ENCODE results near the gene CDC42BPB.

Gene CDC42BPB

GRCh38 chr14:102918438-102918837, 138.9 kb downstream of the CDC42BPB start:
- H3K27ac ChIP-seq (ENCODE audit: low read depth, low read length) = no peak overlapping the region
- no peaks in the 10 kb centered on the region; the same call in 1 of the 2 replicates for H3F3A ChIP-seq (ENCODE audit: control insufficient read depth, insufficient read depth)
- H3K9me2 ChIP-seq (replicated peaks; ENCODE audit: control insufficient read depth, low read length) = no peaks in the 10 kb centered on the region
- H3K79me2 ChIP-seq (ENCODE audit: control insufficient read depth, low read length) = no peaks in the 10 kb centered on the region
- H3K9me3 ChIP-seq (ENCODE audit: control insufficient read depth, insufficient read depth, low read length) = peaks cover 2% of the 10 kb centered on the region; the same call in 1 of the 2 replicates
- H3K36me3 ChIP-seq (ENCODE audit: control insufficient read depth, low read length) = no peaks in the 10 kb centered on the region
- peaks cover 54% of the 10 kb centered on the region for H3K4me1 ChIP-seq (ENCODE audit: control insufficient read depth, low read length)
- peaks cover 14% of the 10 kb centered on the region for H3K27me3 ChIP-seq (ENCODE audit: control insufficient read depth, low read length)
- H3K4me2 ChIP-seq (ENCODE audit: low read length) = no peak overlapping the region
- no peaks in the 10 kb centered on the region for H4K20me1 ChIP-seq (ENCODE audit: control insufficient read depth, insufficient read depth, low read depth, low read length)
- no peak overlapping the region for H3K4me3 ChIP-seq (ENCODE audit: low read length)
- TF ChIP-seq EZH2phosphoT487 (IDR thresholded peaks at IDR 0.05; ENCODE audit: borderline replicate concordance, low read length) (no peak), CTCF (IDR thresholded peaks at IDR 0.05; ENCODE audit: low read depth, low read length, poor library complexity, severe bottlenecking) (no peak)

- Histone ChIP-seq H4K20me1 (ENCODE audit: control insufficient read depth, insufficient read depth, low read depth, low read length) (no peaks in the 10 kb centered on the region), H3K27ac (ENCODE audit: low read depth, low read length) (peak overlapping the region; percentile 71), H3F3A (ENCODE audit: control insufficient read depth, insufficient read depth) (no peaks in the 10 kb centered on the region; the same call in 1 of the 2 replicates), H3K79me2 (ENCODE audit: control insufficient read depth, low read length) (no peaks in the 10 kb centered on the region), H3K4me3 (ENCODE audit: low read length) (peak overlapping the region; percentile 15; the same call in 1 of the 2 replicates), H3K27me3 (ENCODE audit: control insufficient read depth, low read length) (peaks cover 6% of the 10 kb centered on the region), H3K9me3 (ENCODE audit: control insufficient read depth, insufficient read depth, low read length) (peaks cover 2% of the 10 kb centered on the region; the same call in 1 of the 2 replicates), H3K4me1 (ENCODE audit: control insufficient read depth, low read length) (peaks cover 50% of the 10 kb centered on the region), H3K4me2 (ENCODE audit: low read length) (peak overlapping the region; percentile 51), H3K36me3 (ENCODE audit: control insufficient read depth, low read length) (no peaks in the 10 kb centered on the region), H3K9me2 (replicated peaks; ENCODE audit: control insufficient read depth, low read length) (no peaks in the 10 kb centered on the region)
- TF ChIP-seq CTCF (IDR thresholded peaks at IDR 0.05; ENCODE audit: low read depth, low read length, poor library complexity, severe bottlenecking) (peak; percentile 89), EZH2phosphoT487 (IDR thresholded peaks at IDR 0.05; ENCODE audit: borderline replicate concordance, low read length) (no peak)
These were observed 139.7 kb downstream of the CDC42BPB start for GRCh38 chr14:102917469-102918211.

GRCh38 chr14:102917056-102917385, 140.3 kb downstream of the CDC42BPB start:
- Histone ChIP-seq H3K4me1 (ENCODE audit: control insufficient read depth, low read length) (peaks cover 48% of the 10 kb centered on the region), H4K20me1 (ENCODE audit: control insufficient read depth, insufficient read depth, low read depth, low read length) (no peaks in the 10 kb centered on the region), H3K9me2 (replicated peaks; ENCODE audit: control insufficient read depth, low read length) (no peaks in the 10 kb centered on the region), H3K36me3 (ENCODE audit: control insufficient read depth, low read length) (no peaks in the 10 kb centered on the region), H3K27me3 (ENCODE audit: control insufficient read depth, low read length) (peaks cover under 1% of the 10 kb centered on the region; the same call in 1 of the 2 replicates), H3K9me3 (ENCODE audit: control insufficient read depth, insufficient read depth, low read length) (peaks cover 2% of the 10 kb centered on the region; the same call in 1 of the 2 replicates), H3K4me2 (ENCODE audit: low read length) (peak overlapping the region; percentile 51), H3K4me3 (ENCODE audit: low read length) (peak overlapping the region; percentile 15), H3K27ac (ENCODE audit: low read depth, low read length) (peak overlapping the region; percentile 71), H3K79me2 (ENCODE audit: control insufficient read depth, low read length) (no peaks in the 10 kb centered on the region), H3F3A (ENCODE audit: control insufficient read depth, insufficient read depth) (no peaks in the 10 kb centered on the region; the same call in 1 of the 2 replicates)
- no peak for TF ChIP-seq EZH2phosphoT487 (IDR thresholded peaks at IDR 0.05; ENCODE audit: borderline replicate concordance, low read length)
- TF ChIP-seq CTCF (IDR thresholded peaks at IDR 0.05; ENCODE audit: low read depth, low read length, poor library complexity, severe bottlenecking) = no peak

Measured in DOHH2 (cell line).